CD4-positive, CD25-positive, alpha-beta regulatory T cell (primary cell): ENCODE data around the gene ALOX5. TPM values are rescaled to one million over a fixed set of nuclear protein-coding genes. Genes with fewer than 3 reads are reported as not detected.

Source experiments
- ATAC-seq, 2 donors: fragments of 150-1000 bp; cut with Tn5 transposase; one replicate each; pipeline ENCODE4 v1.10.0; 2021; ENCODE audit warnings: low read depth in 2 of 2, moderate number of reproducible peaks in 2 of 2, moderate library complexity in 1 of 2
- DNase-seq, 3 donors: peaks; one replicate each; pipeline versions ENCODE4 v3.0.0 to v3.0.0-alpha.2; 2012 to 2022; ENCODE audit warnings: mixed read lengths in 1 of 3
- H3K27ac ChIP-seq: one replicate; pipeline ENCODE4 v1.7.0; 2013; ENCODE audit warnings: mild to moderate bottlenecking, low read length; ENCODE audit not compliant: insufficient read depth, poor library complexity, severe bottlenecking
- H3K27me3 ChIP-seq: one replicate; pipeline ENCODE4 v1.7.0; 2013; ENCODE audit warnings: low read length; ENCODE audit not compliant: control insufficient read depth, insufficient read depth
- H3K36me3 ChIP-seq: one replicate; pipeline ENCODE4 v1.7.0; 2013; ENCODE audit warnings: mild to moderate bottlenecking, low read length, moderate library complexity; ENCODE audit not compliant: control insufficient read depth, insufficient read depth
- H3K4me1 ChIP-seq: 2 replicates; pipeline ENCODE4 v1.7.0; 2013; ENCODE audit warnings: mild to moderate bottlenecking, low read length; ENCODE audit not compliant: insufficient read depth, control insufficient read depth, poor library complexity, severe bottlenecking
- H3K4me3 ChIP-seq: one replicate; pipeline ENCODE4 v1.7.0; 2013; ENCODE audit warnings: low read depth, mild to moderate bottlenecking, low read length, moderate library complexity
- H3K9me3 ChIP-seq, 2 experiments: 1 replicate in 1 of 2; 2 replicates in 1 of 2; pipeline ENCODE4 v1.7.0; 2013; ENCODE audit warnings: low read length in 2 of 2, mild to moderate bottlenecking in 1 of 2, moderate library complexity in 1 of 2; ENCODE audit not compliant: control insufficient read depth in 2 of 2
- H3K27ac Mint-ChIP-seq, 3 donors: one replicate each; pipeline ENCODE4 v1.8.0; 2020 to 2022; ENCODE audit warnings: mild to moderate bottlenecking in 3 of 3, mixed read lengths in 3 of 3, moderate library complexity in 2 of 3
- H3K27me3 Mint-ChIP-seq: one replicate; pipeline ENCODE4 v1.8.0; 2022; ENCODE audit warnings: mild to moderate bottlenecking, mixed read lengths
- H3K36me3 Mint-ChIP-seq: one replicate; pipeline ENCODE4 v1.8.0; 2020; ENCODE audit warnings: mixed read lengths
- H3K4me1 Mint-ChIP-seq, 4 donors: one replicate each; pipeline ENCODE4 v1.8.0; 2020 to 2022; ENCODE audit warnings: mixed read lengths in 4 of 4, mild to moderate bottlenecking in 1 of 4
- H3K4me3 Mint-ChIP-seq, 4 donors: one replicate each; pipeline ENCODE4 v1.8.0; 2020 to 2022; ENCODE audit warnings: mild to moderate bottlenecking in 4 of 4, mixed read lengths in 4 of 4, moderate library complexity in 3 of 4
- H3K9me3 Mint-ChIP-seq, 7 donors: one replicate each; pipeline ENCODE4 v1.8.0; 2020 to 2022; ENCODE audit warnings: mixed read lengths in 7 of 7, mild to moderate bottlenecking in 3 of 7, moderate library complexity in 2 of 7
- polyA plus RNA-seq, 4 donors: library from polyadenylated mRNA; unstranded; fragments of 300-500 nt; fragmentation: Illumina TruSeq; gene quantifications; one replicate each; pipeline ENCODE4 v1.2.3, GENCODE V29; 2021
- total RNA-seq: library from RNA; stranded (reverse); gene quantifications from one replicate; pipeline ENCODE4 v1.2.3, GENCODE V29; 2022

The ALOX5 gene
- total and polyA plus RNA-seq, 5 donors from 2014 or later, result 0.16 to 1.5 (median 0.28) TPM

GRCh38 chr10:45488365-45488764 lies 114.3 kb downstream of the ALOX5 start:
- peaks cover 0 to 15% (median 2%) of the 10 kb centered on the region in 4 donors for H3K4me1 Mint-ChIP-seq

GRCh38 chr10:45490277-45490676 lies 116.3 kb downstream of the ALOX5 start:
- H3K9me3 Mint-ChIP-seq, result peaks cover 0 to 4% (median 3%) of the 10 kb centered on the region in 7 donors
- DNase-seq (no peak), ATAC-seq (no peak)
- no peaks in the 10 kb centered on the region for H3K27me3 ChIP-seq
- H3K4me3 Mint-ChIP-seq, result no peak overlapping the region
- H3K36me3 Mint-ChIP-seq, result peaks cover 30% of the 10 kb centered on the region
- H3K27me3 Mint-ChIP-seq, result no peaks in the 10 kb centered on the region
- H3K9me3 ChIP-seq, result peaks cover 0 to 1% of the 10 kb centered on the region in 2 experiments
- peaks cover 0 to 22% (median 2%) of the 10 kb centered on the region in 4 donors for H3K4me1 Mint-ChIP-seq
- no peaks in the 10 kb centered on the region for H3K4me1 ChIP-seq
- H3K4me3 ChIP-seq, result no peak overlapping the region
- H3K36me3 ChIP-seq, result peaks cover 16% of the 10 kb centered on the region
- no peak overlapping the region for H3K27ac Mint-ChIP-seq
- no peak overlapping the region for H3K27ac ChIP-seq

More at GRCh38 chr10:45488365-45488764, 114.3 kb downstream of the ALOX5 start:
- H3K4me3 Mint-ChIP-seq, result no peak overlapping the region
- ATAC-seq, result no peak
- H3K36me3 ChIP-seq, result peaks cover 20% of the 10 kb centered on the region
- no peak for DNase-seq
- H3K27me3 ChIP-seq, result no peaks in the 10 kb centered on the region
- no peaks in the 10 kb centered on the region for H3K4me1 ChIP-seq
- no peak overlapping the region for H3K4me3 ChIP-seq
- no peak overlapping the region for H3K27ac ChIP-seq
- no peaks in the 10 kb centered on the region for H3K9me3 ChIP-seq
- H3K9me3 Mint-ChIP-seq, result peaks cover 0 to 4% (median 2%) of the 10 kb centered on the region in 7 donors
- H3K27me3 Mint-ChIP-seq, result no peaks in the 10 kb centered on the region
- H3K27ac Mint-ChIP-seq, result no peak overlapping the region
- peaks cover 48% of the 10 kb centered on the region for H3K36me3 Mint-ChIP-seq

GRCh38 chr10:45491061-45491460 lies 117.0 kb downstream of the ALOX5 start:
- no peaks in the 10 kb centered on the region for H3K4me1 ChIP-seq
- ATAC-seq (no peak), DNase-seq (no peak)
- peaks cover 16% of the 10 kb centered on the region for H3K36me3 ChIP-seq
- Mint-ChIP-seq H3K4me1 (peaks cover 0 to 23% (median 0%) of the 10 kb centered on the region in 4 donors), H3K27me3 (no peaks in the 10 kb centered on the region), H3K36me3 (peaks cover 25% of the 10 kb centered on the region), H3K27ac (no peak overlapping the region), H3K4me3 (no peak overlapping the region), H3K9me3 (peaks cover 0 to 7% (median 4%) of the 10 kb centered on the region in 7 donors)
- peaks cover 0 to 7% of the 10 kb centered on the region in 2 experiments for H3K9me3 ChIP-seq
- H3K27me3 ChIP-seq, result no peaks in the 10 kb centered on the region
- H3K27ac ChIP-seq, result no peak overlapping the region
- no peak overlapping the region for H3K4me3 ChIP-seq

Other genes with a start within 250 kb of the ALOX5 start
- not detected for gene OR13A1, start 58.6 kb upstream of the ALOX5 start, total RNA-seq
- gene OR13A1, start 58.6 kb upstream of the ALOX5 start, polyA plus RNA-seq, result under 1 TPM in 1 of 4 donors, not detected in 3; 0.09 TPM